Measurements from ENCODE around the gene KLHDC8A.

DNA sequence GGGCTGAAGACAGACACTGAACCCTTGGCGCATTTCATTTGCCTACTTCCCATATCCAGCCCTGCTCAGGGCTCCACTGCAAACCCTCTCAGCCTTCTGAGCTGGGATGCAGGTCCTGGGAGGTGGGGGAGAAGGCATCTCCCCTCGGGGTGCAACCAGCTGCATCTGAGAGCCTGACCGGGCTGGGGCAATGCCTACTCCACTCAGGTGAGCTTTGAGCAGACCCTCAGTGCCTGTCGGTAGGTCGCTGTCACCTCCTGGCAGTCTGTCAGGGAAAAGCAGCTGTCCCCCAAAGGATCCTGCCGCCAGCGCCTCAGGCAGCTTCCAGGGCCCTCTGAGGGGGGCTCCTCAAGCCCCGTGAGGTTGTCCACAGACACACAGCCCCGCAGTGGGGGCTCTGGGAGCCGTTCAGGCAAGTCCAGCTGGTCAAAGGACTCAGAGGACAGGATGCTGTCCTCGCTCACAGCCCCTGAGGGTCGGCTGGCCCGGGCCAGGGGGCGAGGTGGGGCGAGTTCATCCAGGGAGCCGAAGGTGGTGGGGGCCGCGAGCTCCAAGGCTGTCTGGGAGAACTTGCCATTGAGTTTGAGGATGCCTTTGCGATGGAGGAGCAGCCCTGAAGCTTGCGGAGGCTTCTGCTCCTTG is 53.4 kb downstream of the KLHDC8A start:
- TF ChIP-seq CTCF (IDR thresholded peaks at IDR 0.05 in 4 of 5, conservative IDR thresholded peaks at IDR 0.05 in 1 of 5) (no peak), POLR2A (IDR thresholded peaks at IDR 0.05) (no peak)

All from gastrocnemius medialis (tissue), 4 donors.